Gastrocnemius medialis (tissue), 4 donors: ENCODE measurements around the gene TIFAB.

Source experiments
- POLR2A ChIP-seq, 2 donors: fragments of 450-650 bp; IDR thresholded peaks; one replicate each; pipeline ENCODE4 v1.6.1; 2017; ENCODE audit warnings: antibody characterized with exemption in 2 of 2, mild to moderate bottlenecking in 2 of 2, moderate library complexity in 2 of 2
- TF ChIP-seq, protein P1 (sequence below), 5 experiments: fragments of 450-650 bp in 3 of 5; fragments of 200-600 bp in 2 of 5; sonication (generic) in 2 of 5; IDR thresholded peaks in 4 of 5; conservative IDR thresholded peaks in 1 of 5; 1 replicate in 4 of 5; 2 replicates in 1 of 5; pipeline ENCODE4 v1.5.1; 2016 to 2019; ENCODE audit warnings: antibody characterized with exemption in 5 of 5, mild to moderate bottlenecking in 3 of 5, moderate library complexity in 3 of 5

DNA sequence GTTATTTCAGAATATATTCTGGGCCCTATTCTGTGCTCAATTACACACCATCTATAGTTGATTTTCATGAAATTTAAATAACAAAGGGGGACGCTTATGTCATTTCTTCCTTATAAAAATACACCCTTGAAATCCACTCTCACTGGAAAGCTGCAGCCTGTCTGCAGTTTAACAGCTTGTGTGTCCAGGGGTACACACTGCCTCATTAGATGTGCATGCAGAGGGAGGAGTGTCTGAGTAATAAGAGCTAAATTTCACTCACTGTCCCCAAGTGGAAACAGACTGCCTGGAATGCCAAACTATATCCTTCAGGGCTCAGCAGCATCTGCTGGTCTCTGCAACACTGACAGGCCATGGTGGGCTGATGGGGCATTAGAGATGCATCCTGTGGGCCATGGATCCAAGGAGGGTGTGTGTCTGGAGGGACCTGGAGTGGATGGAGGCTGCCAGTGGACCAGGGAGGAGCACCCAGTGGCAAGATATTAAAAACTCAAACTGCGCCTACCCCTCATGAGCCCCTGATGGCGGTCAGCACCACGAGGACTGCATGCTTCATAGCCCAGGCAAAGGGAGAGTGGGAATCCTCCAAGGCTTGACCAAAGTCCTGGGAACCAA, 15.8 kb upstream of the TIFAB start:
- TF ChIP-seq POLR2A (IDR thresholded peaks at IDR 0.05): no peak
- TF ChIP-seq, protein P1, sequence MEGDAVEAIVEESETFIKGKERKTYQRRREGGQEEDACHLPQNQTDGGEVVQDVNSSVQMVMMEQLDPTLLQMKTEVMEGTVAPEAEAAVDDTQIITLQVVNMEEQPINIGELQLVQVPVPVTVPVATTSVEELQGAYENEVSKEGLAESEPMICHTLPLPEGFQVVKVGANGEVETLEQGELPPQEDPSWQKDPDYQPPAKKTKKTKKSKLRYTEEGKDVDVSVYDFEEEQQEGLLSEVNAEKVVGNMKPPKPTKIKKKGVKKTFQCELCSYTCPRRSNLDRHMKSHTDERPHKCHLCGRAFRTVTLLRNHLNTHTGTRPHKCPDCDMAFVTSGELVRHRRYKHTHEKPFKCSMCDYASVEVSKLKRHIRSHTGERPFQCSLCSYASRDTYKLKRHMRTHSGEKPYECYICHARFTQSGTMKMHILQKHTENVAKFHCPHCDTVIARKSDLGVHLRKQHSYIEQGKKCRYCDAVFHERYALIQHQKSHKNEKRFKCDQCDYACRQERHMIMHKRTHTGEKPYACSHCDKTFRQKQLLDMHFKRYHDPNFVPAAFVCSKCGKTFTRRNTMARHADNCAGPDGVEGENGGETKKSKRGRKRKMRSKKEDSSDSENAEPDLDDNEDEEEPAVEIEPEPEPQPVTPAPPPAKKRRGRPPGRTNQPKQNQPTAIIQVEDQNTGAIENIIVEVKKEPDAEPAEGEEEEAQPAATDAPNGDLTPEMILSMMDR (IDR thresholded peaks at IDR 0.05 in 4 of 5, conservative IDR thresholded peaks at IDR 0.05 in 1 of 5): no peak
